Gastroesophageal sphincter (tissue), 3 donors: Measurements from ENCODE around the gene HNF1B.

Experiments used
- CTCF ChIP-seq, 4 experiments: fragments of 200-600 bp in 2 of 4; fragments of 450-650 bp in 2 of 4; sonication (generic) in 1 of 4; IDR thresholded peaks; one replicate each; pipeline ENCODE4 v1.5.1; 2017 to 2019; ENCODE audit warnings: antibody characterized with exemption in 4 of 4, mild to moderate bottlenecking in 2 of 4, moderate library complexity in 2 of 4
- EP300 ChIP-seq: sonication (generic); formaldehyde crosslinking; IDR thresholded peaks from one replicate; pipeline ENCODE4 v1.6.1; 2017; ENCODE audit warnings: antibody characterized with exemption, mild to moderate bottlenecking
- POLR2A ChIP-seq, 2 donors: fragments of 450-650 bp; IDR thresholded peaks; one replicate each; pipeline ENCODE4 v1.6.1; 2017; ENCODE audit warnings: antibody characterized with exemption in 2 of 2, mild to moderate bottlenecking in 2 of 2, moderate library complexity in 1 of 2
- POLR2AphosphoS5 ChIP-seq: sonication (generic); formaldehyde crosslinking; IDR thresholded peaks from one replicate; pipeline ENCODE4 v1.6.1; 2017; ENCODE audit warnings: antibody characterized with exemption

GRCh38 chr17:37702598-37702997, 42.3 kb downstream of the HNF1B start:
- TF ChIP-seq CTCF (IDR thresholded peaks at IDR 0.05): no peak
- no peak for TF ChIP-seq POLR2A (IDR thresholded peaks at IDR 0.05)
- TF ChIP-seq POLR2AphosphoS5: no peak
- TF ChIP-seq EP300: no peak
